Endodermal cell (in vitro differentiated cells): ENCODE results near the gene ZDHHC17. TPM values are rescaled to one million over a fixed set of nuclear protein-coding genes. Genes with fewer than 3 reads are reported as not detected.

Source experiments
- DNase-seq: peaks from one replicate; pipeline ENCODE4 v3.0.0-alpha.2; 2017
- H3K27ac ChIP-seq: 2 replicates; pipeline ENCODE4 v1.5.1; 2013; ENCODE audit warnings: mild to moderate bottlenecking, low read depth, low read length, moderate library complexity
- H3K27me3 ChIP-seq: 2 replicates; pipeline ENCODE4 v1.6.1; 2013; ENCODE audit warnings: mild to moderate bottlenecking, low read length, moderate library complexity; ENCODE audit not compliant: insufficient read depth, control insufficient read depth, poor library complexity, severe bottlenecking
- H3K36me3 ChIP-seq: 2 replicates; pipeline ENCODE4 v1.7.0; 2013; ENCODE audit warnings: mild to moderate bottlenecking, low read length, moderate library complexity; ENCODE audit not compliant: control insufficient read depth, insufficient read depth
- H3K4me1 ChIP-seq: one replicate; pipeline ENCODE4 v1.7.0; 2013; ENCODE audit warnings: low read length; ENCODE audit not compliant: control insufficient read depth, insufficient read depth
- H3K4me3 ChIP-seq: 2 replicates; pipeline ENCODE4 v1.5.1; 2013; ENCODE audit warnings: mild to moderate bottlenecking, low read length, moderate library complexity
- H3K9ac ChIP-seq: 2 replicates; pipeline ENCODE4 v1.6.1; 2013; ENCODE audit warnings: mild to moderate bottlenecking, low read length, moderate library complexity; ENCODE audit not compliant: poor library complexity, severe bottlenecking; ENCODE audit errors: extremely low read depth
- H3K9me3 ChIP-seq: 2 replicates; pipeline ENCODE4 v1.6.1; 2013; ENCODE audit warnings: mild to moderate bottlenecking, low read length, moderate library complexity; ENCODE audit not compliant: control insufficient read depth
- H3K27ac Mint-ChIP-seq: 2 replicates; pipeline ENCODE4 v1.8.0; 2020; ENCODE audit warnings: mixed read lengths
- H3K27me3 Mint-ChIP-seq: 2 replicates; pipeline ENCODE4 v1.8.0; 2021; ENCODE audit warnings: mild to moderate bottlenecking, mixed read lengths; ENCODE audit not compliant: insufficient read depth
- H3K36me3 Mint-ChIP-seq: 2 replicates; pipeline ENCODE4 v1.8.0; 2020; ENCODE audit warnings: low read depth, mixed read lengths
- H3K4me1 Mint-ChIP-seq: 2 replicates; pipeline ENCODE4 v1.8.0; 2020; ENCODE audit warnings: mixed read lengths
- H3K4me3 Mint-ChIP-seq: 2 replicates; pipeline ENCODE4 v1.8.0; 2020; ENCODE audit warnings: mild to moderate bottlenecking, moderate library complexity, mixed read lengths
- H3K9me3 Mint-ChIP-seq: 2 replicates; pipeline ENCODE4 v1.8.0; 2020; ENCODE audit warnings: mild to moderate bottlenecking, mixed read lengths
- CTCF ChIP-seq: fragments of 200-600 bp; sonication (generic); conservative IDR thresholded peaks from 2 replicates; pipeline ENCODE4 v1.5.0; 2021; ENCODE audit warnings: antibody characterized with exemption, mild to moderate bottlenecking
- WGBS, 2 experiments: methylation state at CpG; one replicate each; pipeline versions ENCODE4 v1.1.5 to v1.1.7; 2013; ENCODE audit warnings: missing lambda C conversion rate in 2 of 2, mixed read lengths in 1 of 2; ENCODE audit not compliant: insufficient coverage in 1 of 2, insufficient read length in 1 of 2; 5-methylcytosine and 5-hydroxymethylcytosine counted together
- total RNA-seq, 2 donors: library from RNA; stranded (reverse); fragmentation: NEBNext Ultra II Directional in 1 of 2; extraction: Animal tissue kit (Norgen Biotek cat#: 25700) in 1 of 2; gene quantifications; 2 replicates in 1 of 2; 3 replicates in 1 of 2; pipeline ENCODE4 v1.2.1, GENCODE V29; 2021

ZDHHC17 gene
- total RNA-seq, 2 donors from 2014 or later = 37.9 to 40.0 TPM

DNA sequence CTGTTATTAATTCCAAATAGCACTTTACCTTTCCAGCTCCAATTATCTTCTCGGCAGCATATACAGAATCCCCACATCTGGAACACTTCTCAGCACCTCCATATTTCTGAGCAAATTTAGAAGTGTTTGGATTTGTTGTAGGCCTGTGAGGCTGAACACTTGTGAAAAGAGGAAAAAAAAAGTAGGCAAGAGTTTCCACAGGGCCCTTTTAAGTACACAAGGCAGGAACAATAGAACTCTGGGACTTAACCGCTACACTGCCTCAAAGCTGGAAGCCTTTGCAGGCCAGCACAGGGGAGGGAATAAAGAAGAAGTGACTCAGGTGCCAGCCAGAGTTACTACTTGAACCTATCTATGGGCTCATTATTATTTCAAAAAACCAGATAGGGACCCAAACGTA lies 96.3 kb downstream of the ZDHHC17 start:
- WGBS, 2 experiments = 75 to 81% methylated on average over 1 to 2 of the region's 3 CpGs
- no peaks in the 10 kb centered on the region for H3K4me1 ChIP-seq
- no peak for DNase-seq
- no peak for TF ChIP-seq CTCF
- H3K27ac Mint-ChIP-seq = peak overlapping the region; percentile 42
- H3K9me3 Mint-ChIP-seq = no peaks in the 10 kb centered on the region
- H3K36me3 ChIP-seq = peaks cover 37% of the 10 kb centered on the region
- H3K27me3 ChIP-seq = no peaks in the 10 kb centered on the region
- peak overlapping the region; percentile 15 for H3K27ac ChIP-seq
- no peak overlapping the region for H3K4me3 ChIP-seq
- no peak overlapping the region for H3K4me3 Mint-ChIP-seq
- H3K27me3 Mint-ChIP-seq = no peaks in the 10 kb centered on the region
- H3K36me3 Mint-ChIP-seq = peaks cover 46% of the 10 kb centered on the region
- peaks cover 7% of the 10 kb centered on the region for H3K4me1 Mint-ChIP-seq
- H3K9me3 ChIP-seq = no peaks in the 10 kb centered on the region
- H3K9ac ChIP-seq = no peak overlapping the region

GRCh38 chr12:76863005-76863670 lies 99.2 kb downstream of the ZDHHC17 start:
- Histone ChIP-seq H3K27me3 (no peaks in the 10 kb centered on the region), H3K4me1 (no peaks in the 10 kb centered on the region), H3K27ac (no peak overlapping the region), H3K4me3 (no peak overlapping the region), H3K9ac (no peak overlapping the region), H3K36me3 (peaks cover 18% of the 10 kb centered on the region), H3K9me3 (no peaks in the 10 kb centered on the region)
- H3K27ac Mint-ChIP-seq = no peak overlapping the region
- WGBS, 2 experiments = 92 to 95% methylated on average over 11 to 12 of the region's 12 CpGs
- peaks cover 7% of the 10 kb centered on the region for H3K4me1 Mint-ChIP-seq
- TF ChIP-seq CTCF = no peak
- no peak for DNase-seq
- peaks cover 30% of the 10 kb centered on the region for H3K36me3 Mint-ChIP-seq
- no peaks in the 10 kb centered on the region for H3K27me3 Mint-ChIP-seq
- no peak overlapping the region for H3K4me3 Mint-ChIP-seq
- H3K9me3 Mint-ChIP-seq = no peaks in the 10 kb centered on the region

DNA sequence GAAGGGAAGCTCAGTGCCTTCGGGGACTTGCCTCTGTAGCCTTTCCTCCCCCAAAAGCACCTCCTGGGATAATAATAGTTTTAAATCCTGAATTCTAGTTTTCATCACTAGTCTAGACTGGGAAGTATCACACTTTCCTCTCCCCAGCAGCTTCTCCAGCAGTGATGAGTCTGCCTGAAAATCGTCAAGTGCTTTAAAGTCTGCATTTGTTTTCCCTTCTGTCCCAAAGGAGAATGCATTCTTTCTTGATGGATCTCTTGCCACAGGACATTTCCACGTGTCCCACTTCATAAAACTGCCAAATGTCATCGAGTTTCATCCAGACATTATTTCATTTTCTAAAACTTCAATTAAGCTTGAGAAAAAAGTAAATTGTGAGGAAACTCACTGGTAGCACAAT lies 99.9 kb downstream of the ZDHHC17 start:
- H3K27ac ChIP-seq = no peak overlapping the region
- H3K4me1 ChIP-seq = no peaks in the 10 kb centered on the region
- Mint-ChIP-seq H3K27me3 (no peaks in the 10 kb centered on the region), H3K27ac (no peak overlapping the region), H3K4me1 (peaks cover 7% of the 10 kb centered on the region), H3K9me3 (no peaks in the 10 kb centered on the region), H3K36me3 (peaks cover 28% of the 10 kb centered on the region), H3K4me3 (no peak overlapping the region)
- no peaks in the 10 kb centered on the region for H3K27me3 ChIP-seq
- no peak overlapping the region for H3K9ac ChIP-seq
- no peak for TF ChIP-seq CTCF
- H3K4me3 ChIP-seq = no peak overlapping the region
- no peak for DNase-seq
- peaks cover 18% of the 10 kb centered on the region for H3K36me3 ChIP-seq
- no peaks in the 10 kb centered on the region for H3K9me3 ChIP-seq
- 38 to 68% methylated on average over 1 to 4 of the region's 4 CpGs for WGBS, 2 experiments
